Suprapubic skin (tissue), 4 donors: Measurements from ENCODE around the gene FHOD3. TPM values are rescaled to one million over a fixed set of nuclear protein-coding genes. Genes with fewer than 3 reads are reported as not detected.

Experiments
- DNase-seq, 2 donors: peaks; one replicate each; pipeline ENCODE4 v3.0.0-alpha.2; 2019; ENCODE audit warnings: low spot score in 2 of 2
- H3K27ac ChIP-seq: fragments of 200-600 bp; sonication (generic); one replicate; pipeline ENCODE4 v1.5.1; 2019
- H3K27me3 ChIP-seq: fragments of 200-600 bp; sonication (generic); one replicate; pipeline ENCODE4 v1.5.1; 2019
- H3K36me3 ChIP-seq: fragments of 200-600 bp; sonication (generic); one replicate; pipeline ENCODE4 v1.5.1; 2019
- H3K4me1 ChIP-seq: fragments of 200-600 bp; sonication (generic); one replicate; pipeline ENCODE4 v1.5.1; 2019
- H3K4me3 ChIP-seq: fragments of 200-600 bp; sonication (generic); one replicate; pipeline ENCODE4 v1.5.1; 2019; ENCODE audit warnings: mild to moderate bottlenecking
- H3K9me3 ChIP-seq: fragments of 200-600 bp; sonication (generic); one replicate; pipeline ENCODE4 v1.5.1; 2019
- CTCF ChIP-seq, 2 donors: fragments of 200-600 bp in 1 of 2; fragments of 450-650 bp in 1 of 2; sonication (generic) in 1 of 2; IDR thresholded peaks; one replicate each; pipeline ENCODE4 v1.5.1; 2016 to 2019; ENCODE audit warnings: antibody characterized with exemption in 2 of 2, mild to moderate bottlenecking in 1 of 2, moderate library complexity in 1 of 2
- EP300 ChIP-seq: sonication (generic); formaldehyde crosslinking; IDR thresholded peaks from one replicate; pipeline ENCODE4 v1.6.1; 2017; ENCODE audit warnings: antibody characterized with exemption
- POLR2A ChIP-seq, 2 donors: fragments of 450-650 bp; IDR thresholded peaks; one replicate each; pipeline ENCODE4 v1.6.1; 2017; ENCODE audit warnings: antibody characterized with exemption in 2 of 2, mild to moderate bottlenecking in 2 of 2, moderate library complexity in 2 of 2
- POLR2AphosphoS5 ChIP-seq, 3 donors: sonication (generic); formaldehyde crosslinking; IDR thresholded peaks; one replicate each; pipeline ENCODE4 v1.6.1; 2017; ENCODE audit warnings: antibody characterized with exemption in 3 of 3
- WGBS: methylation state at CpG from one replicate; pipeline ENCODE4 v1.1.5; 2018; 5-methylcytosine and 5-hydroxymethylcytosine counted together
- total RNA-seq, 4 donors: library from RNA; depleted of rRNA; stranded (reverse); fragments of >200 nt; gene quantifications; one replicate each; pipeline ENCODE4 v1.1.0, GENCODE V29; 2016

FHOD3 gene
- total RNA-seq, 4 donors from 2014 or later = 5.8 to 18.7 (median 15.5) TPM

- DNase-seq = no peak
- H3K4me1 ChIP-seq = peaks cover 2% of the 10 kb centered on the region
- 88% methylated on average over 3 of the region's 3 CpGs for WGBS
- no peaks in the 10 kb centered on the region for H3K36me3 ChIP-seq
- no peak overlapping the region for H3K27ac ChIP-seq
- H3K4me3 ChIP-seq = no peak overlapping the region
- no peaks in the 10 kb centered on the region for H3K9me3 ChIP-seq
- peaks cover 22% of the 10 kb centered on the region for H3K27me3 ChIP-seq
- TF ChIP-seq POLR2AphosphoS5 (IDR thresholded peaks at IDR 0.05) (no peak), CTCF (IDR thresholded peaks at IDR 0.05) (no peak), EP300 (no peak), POLR2A (IDR thresholded peaks at IDR 0.05) (no peak)
These were observed 7.2 kb downstream of the FHOD3 start for GRCh38 chr18:36304723-36305122.

- no peak overlapping the region for H3K27ac ChIP-seq
- no peak overlapping the region for H3K4me3 ChIP-seq
- peaks cover 16% of the 10 kb centered on the region for H3K27me3 ChIP-seq
- no peaks in the 10 kb centered on the region for H3K36me3 ChIP-seq
- TF ChIP-seq POLR2A (IDR thresholded peaks at IDR 0.05) = no peak
- no peak for TF ChIP-seq EP300
- no peak for DNase-seq
- no peaks in the 10 kb centered on the region for H3K9me3 ChIP-seq
- H3K4me1 ChIP-seq = peaks cover 2% of the 10 kb centered on the region
- 51% methylated on average over 2 of the region's 2 CpGs for WGBS
These were observed 7.9 kb downstream of the FHOD3 start for GRCh38 chr18:36305375-36305774.

- no peak for DNase-seq
- no peak for TF ChIP-seq POLR2AphosphoS5 (IDR thresholded peaks at IDR 0.05)
- TF ChIP-seq CTCF (IDR thresholded peaks at IDR 0.05) = no peak
- TF ChIP-seq POLR2A (IDR thresholded peaks at IDR 0.05) = no peak
- no peak for TF ChIP-seq EP300
- Histone ChIP-seq H3K4me1 (peaks cover 2% of the 10 kb centered on the region), H3K36me3 (no peaks in the 10 kb centered on the region), H3K27me3 (peaks cover 13% of the 10 kb centered on the region), H3K9me3 (no peaks in the 10 kb centered on the region), H3K4me3 (no peak overlapping the region), H3K27ac (no peak overlapping the region)
These were observed 10.0 kb downstream of the FHOD3 start for GRCh38 chr18:36307513-36307912.

- Histone ChIP-seq H3K36me3 (no peaks in the 10 kb centered on the region), H3K4me1 (peaks cover 2% of the 10 kb centered on the region), H3K27me3 (peaks cover 13% of the 10 kb centered on the region), H3K4me3 (no peak overlapping the region), H3K27ac (no peak overlapping the region), H3K9me3 (no peaks in the 10 kb centered on the region)
- TF ChIP-seq CTCF (IDR thresholded peaks at IDR 0.05) (no peak), POLR2AphosphoS5 (IDR thresholded peaks at IDR 0.05) (no peak), EP300 (no peak), POLR2A (IDR thresholded peaks at IDR 0.05) (no peak)
- 80% methylated on average over 7 of the region's 7 CpGs for WGBS
- no peak for DNase-seq
These were observed 11.4 kb downstream of the FHOD3 start for GRCh38 chr18:36308711-36309435.

GRCh38 chr18:36309436-36310391 lies 12.2 kb downstream of the FHOD3 start:
- Histone ChIP-seq H3K36me3 (no peaks in the 10 kb centered on the region), H3K9me3 (no peaks in the 10 kb centered on the region), H3K27me3 (peaks cover 13% of the 10 kb centered on the region), H3K27ac (no peak overlapping the region), H3K4me3 (no peak overlapping the region), H3K4me1 (peaks cover 2% of the 10 kb centered on the region)
- WGBS = 45% methylated on average over 10 of the region's 11 CpGs
- no peak for DNase-seq
- TF ChIP-seq CTCF (IDR thresholded peaks at IDR 0.05) (no peak), POLR2A (IDR thresholded peaks at IDR 0.05) (no peak), POLR2AphosphoS5 (IDR thresholded peaks at IDR 0.05) (no peak), EP300 (no peak)
